HEK293 (cell line): Measurements from ENCODE around the gene CIRBP.

Experiments used
- ZNF221 ChIP-seq: fragments of 450-650 bp; formaldehyde crosslinking; IDR thresholded peaks from 2 replicates; pipeline ENCODE4 v1.5.1; 2017; ENCODE audit warnings: missing biosample characterization, missing genetic modification characterization, borderline replicate concordance
- ZNF354C ChIP-seq: fragments of 450-650 bp; formaldehyde crosslinking; IDR thresholded peaks from 2 replicates; pipeline ENCODE4 v1.5.1; 2016; ENCODE audit warnings: missing biosample characterization, missing genetic modification characterization, low read depth, borderline replicate concordance

GRCh38 chr19:1291761-1292418 is 22.8 kb downstream of the CIRBP start:
- TF ChIP-seq ZNF221 (no peak), ZNF354C (tag by site-specific recombination) (no peak)
